Mammary epithelial cell (primary cell): ENCODE measurements around the gene NMD3.

Experiments used
- CTCF ChIP-seq, 2 donors: IDR thresholded peaks in 1 of 2; conservative IDR thresholded peaks in 1 of 2; 2 replicates each; pipeline ENCODE4 v1.5.1; 2011 to 2012; ENCODE audit warnings: inconsistent platforms in 2 of 2, low read length in 2 of 2, mild to moderate bottlenecking in 2 of 2, control low read depth in 1 of 2, low read depth in 1 of 2; ENCODE audit not compliant: insufficient read depth in 1 of 2; ENCODE audit errors: extremely low read depth in 1 of 2
- EZH2 ChIP-seq: IDR thresholded peaks from 2 replicates; pipeline ENCODE4 v1.6.1; 2012; ENCODE audit warnings: low read length, inconsistent platforms, borderline replicate concordance

- TF ChIP-seq CTCF (conservative IDR thresholded peaks at IDR 0.05 in 1 of 2, IDR thresholded peaks at IDR 0.05 in 1 of 2; ENCODE audit: extremely low read depth in 1 of 2, insufficient read depth in 1 of 2, low read depth in 1 of 2, low read length in 2 of 2) (no peak), EZH2 (no peak)
Observed at GRCh38 chr3:161247049-161247448, 25.9 kb downstream of the NMD3 start.
